Muscle of leg (tissue), 11 donors: ENCODE measurements around the gene FOXL1. TPM values are rescaled to one million over a fixed set of nuclear protein-coding genes. Genes with fewer than 3 reads are reported as not detected.

Experiments
- DNase-seq: peaks from one replicate; pipeline ENCODE4 v3.0.0; 2013
- H3K27ac ChIP-seq: one replicate; pipeline ENCODE4 v1.5.1; 2013; ENCODE audit warnings: mild to moderate bottlenecking, low read length, control low read depth
- H3K27me3 ChIP-seq: one replicate; pipeline ENCODE4 v1.6.1; 2013; ENCODE audit warnings: low read length; ENCODE audit not compliant: control insufficient read depth, insufficient read depth
- H3K36me3 ChIP-seq: one replicate; pipeline ENCODE4 v1.6.1; 2013; ENCODE audit warnings: low read length; ENCODE audit not compliant: control insufficient read depth, insufficient read depth
- H3K4me1 ChIP-seq: one replicate; pipeline ENCODE4 v1.6.1; 2013; ENCODE audit warnings: low read length; ENCODE audit not compliant: control insufficient read depth, insufficient read depth
- H3K4me3 ChIP-seq: one replicate; pipeline ENCODE4 v1.5.1; 2013; ENCODE audit warnings: low read length, control low read depth
- H3K9me3 ChIP-seq: replicated peaks from 2 replicates; pipeline ENCODE4 v1.6.1; 2013; ENCODE audit warnings: low read depth, low read length; ENCODE audit not compliant: control insufficient read depth
- WGBS: methylation state at CpG from one replicate; pipeline ENCODE4 v1.1.5; 2013; ENCODE audit warnings: missing lambda C conversion rate; ENCODE audit not compliant: insufficient coverage; 5-methylcytosine and 5-hydroxymethylcytosine counted together
- polyA plus RNA-seq, 8 donors: library from polyadenylated mRNA; unstranded; fragments of 120-200 nt; gene quantifications; one replicate each; pipeline versions ENCODE4 v1.2.1 to v1.2.3, GENCODE V29; 2013; ENCODE audit warnings: inconsistent platforms in 1 of 8, low replicate concordance in 1 of 8; ENCODE audit not compliant: insufficient read length in 8 of 8, insufficient read depth in 1 of 8
- total RNA-seq: library from RNA; stranded (reverse); fragments of 120-200 nt; gene quantifications from one replicate; pipeline ENCODE4 v1.2.4, GENCODE V29; 2013

Gene FOXL1
- total and polyA plus RNA-seq, 9 donors: 0.19 to 0.82 (median 0.40) TPM

- peaks cover 18% of the 10 kb centered on the region for H3K4me1 ChIP-seq
- H3K27ac ChIP-seq: no peak overlapping the region
- no peaks in the 10 kb centered on the region for H3K9me3 ChIP-seq
- H3K27me3 ChIP-seq: peaks cover 25% of the 10 kb centered on the region
- DNase-seq: no peak
- no peak overlapping the region for H3K4me3 ChIP-seq
- H3K36me3 ChIP-seq: no peaks in the 10 kb centered on the region
- WGBS: no CpG with 5 or more reads among the region's 4 CpGs
Observed at GRCh38 chr16:86557587-86557986, 20.8 kb upstream of the FOXL1 start.

GRCh38 chr16:86558355-86559193 is 19.8 kb upstream of the FOXL1 start:
- peaks cover 22% of the 10 kb centered on the region for H3K4me1 ChIP-seq
- H3K36me3 ChIP-seq: no peaks in the 10 kb centered on the region
- DNase-seq: no peak
- H3K27ac ChIP-seq: no peak overlapping the region
- no peak overlapping the region for H3K4me3 ChIP-seq
- H3K9me3 ChIP-seq: no peaks in the 10 kb centered on the region
- H3K27me3 ChIP-seq: peaks cover 34% of the 10 kb centered on the region
- WGBS: 70% methylated on average over 24 of the region's 28 CpGs

GRCh38 chr16:86559802-86560305 is 18.5 kb upstream of the FOXL1 start:
- H3K27ac ChIP-seq: no peak overlapping the region
- H3K4me3 ChIP-seq: no peak overlapping the region
- no peaks in the 10 kb centered on the region for H3K36me3 ChIP-seq
- peaks cover 44% of the 10 kb centered on the region for H3K27me3 ChIP-seq
- H3K9me3 ChIP-seq: no peaks in the 10 kb centered on the region
- H3K4me1 ChIP-seq: peaks cover 21% of the 10 kb centered on the region
- DNase-seq: no peak
- 80% methylated on average over 9 of the region's 9 CpGs for WGBS

- H3K27me3 ChIP-seq: peaks cover 63% of the 10 kb centered on the region
Observed at GRCh38 chr16:86562356-86562755, 16.0 kb upstream of the FOXL1 start.

GRCh38 chr16:86563469-86564345 is 14.6 kb upstream of the FOXL1 start:
- Histone ChIP-seq H3K4me3 (no peak overlapping the region), H3K27me3 (peaks cover 69% of the 10 kb centered on the region), H3K36me3 (no peaks in the 10 kb centered on the region), H3K27ac (no peak overlapping the region), H3K9me3 (no peaks in the 10 kb centered on the region), H3K4me1 (peaks cover 12% of the 10 kb centered on the region)
- peak; percentile 94 for DNase-seq
- WGBS: under 1% methylated on average over 33 of the region's 41 CpGs

More at GRCh38 chr16:86562356-86562755, 16.0 kb upstream of the FOXL1 start:
- Histone ChIP-seq H3K36me3 (no peaks in the 10 kb centered on the region), H3K4me1 (peaks cover 12% of the 10 kb centered on the region), H3K4me3 (no peak overlapping the region), H3K27ac (no peak overlapping the region), H3K9me3 (no peaks in the 10 kb centered on the region)
- WGBS: 88% methylated on average over 2 of the region's 6 CpGs
- DNase-seq: no peak

GRCh38 chr16:86565181-86565631 is 13.1 kb upstream of the FOXL1 start:
- Histone ChIP-seq H3K27me3 (peaks cover 76% of the 10 kb centered on the region), H3K4me1 (peaks cover 12% of the 10 kb centered on the region), H3K27ac (no peak overlapping the region), H3K9me3 (no peaks in the 10 kb centered on the region), H3K4me3 (no peak overlapping the region), H3K36me3 (no peaks in the 10 kb centered on the region)
- WGBS: no CpG with 5 or more reads among the region's 16 CpGs
- no peak for DNase-seq

- 8% methylated on average over 36 of the region's 53 CpGs for WGBS
- peaks cover 80% of the 10 kb centered on the region for H3K27me3 ChIP-seq
- H3K4me3 ChIP-seq: no peak overlapping the region
- H3K4me1 ChIP-seq: peaks cover 12% of the 10 kb centered on the region
- no peaks in the 10 kb centered on the region for H3K36me3 ChIP-seq
- no peaks in the 10 kb centered on the region for H3K9me3 ChIP-seq
- DNase-seq: no peak
- H3K27ac ChIP-seq: no peak overlapping the region
Observed at GRCh38 chr16:86565644-86566511, 12.5 kb upstream of the FOXL1 start.

GRCh38 chr16:86566601-86566965 is 11.8 kb upstream of the FOXL1 start, which contains the start of gene FOXC2:
Gene FOXC2 (plus strand): TSS chr16:86566829. CDS start chr16:86567336, 507 bp downstream.
- Histone ChIP-seq H3K27ac (no peak within 1 kb of the TSS), H3K27me3 (peaks cover 81% of the 10 kb centered on the region), H3K4me3 (peak within 1 kb of the TSS; percentile 34), H3K36me3 (no peaks in the 10 kb centered on the region), H3K4me1 (peaks cover 12% of the 10 kb centered on the region), H3K9me3 (no peaks in the 10 kb centered on the region)
- peak; percentile 94 for DNase-seq
- under 1% methylated on average over 26 of the region's 30 CpGs for WGBS

GRCh38 chr16:86566966-86567700 is 11.2 kb upstream of the FOXL1 start:
- H3K36me3 ChIP-seq: no peaks in the 10 kb centered on the region
- peaks cover 12% of the 10 kb centered on the region for H3K4me1 ChIP-seq
- no peak for DNase-seq
- H3K27ac ChIP-seq: no peak overlapping the region
- peak overlapping the region; percentile 34 for H3K4me3 ChIP-seq
- H3K9me3 ChIP-seq: no peaks in the 10 kb centered on the region
- H3K27me3 ChIP-seq: peaks cover 84% of the 10 kb centered on the region
- under 1% methylated on average over 87 of the region's 88 CpGs for WGBS
